Peyer's patch (tissue), 4 donors: ENCODE measurements around the gene SNCG. TPM values are rescaled to one million over a fixed set of nuclear protein-coding genes. Genes with fewer than 3 reads are reported as not detected.
"Not testable (repeated sequence)": the region's sequence is repeated elsewhere in the genome, so short reads cannot be mapped to it uniquely, and the experiment has no call there.

Source experiments
- DNase-seq, 3 donors: peaks; one replicate each; pipeline ENCODE4 v3.0.0-alpha.2; 2017 to 2019
- H3K27ac ChIP-seq, 4 donors: fragments of 200-600 bp; sonication (generic); one replicate each; pipeline ENCODE4 v1.5.1; 2016 to 2019
- H3K27me3 ChIP-seq, 2 donors: fragments of 200-600 bp; sonication (generic); one replicate each; pipeline ENCODE4 v1.5.1; 2019
- H3K36me3 ChIP-seq, 3 donors: fragments of 200-600 bp; sonication (generic); one replicate each; pipeline ENCODE4 v1.5.1; 2016 to 2019
- H3K4me1 ChIP-seq, 4 donors: fragments of 200-600 bp; sonication (generic); one replicate each; pipeline ENCODE4 v1.5.1; 2016 to 2019
- H3K4me3 ChIP-seq, 4 donors: fragments of 200-600 bp; sonication (generic); 1 replicate in 3 of 4; 2 replicates in 1 of 4; pipeline ENCODE4 v1.5.1; 2016 to 2019; ENCODE audit warnings: mild to moderate bottlenecking in 1 of 4
- H3K9me3 ChIP-seq, 4 donors: fragments of 200-600 bp; sonication (generic); one replicate each; pipeline ENCODE4 v1.5.1; 2016 to 2019; ENCODE audit warnings: mild to moderate bottlenecking in 1 of 4
- POLR2A ChIP-seq, 2 donors: fragments of 450-650 bp; IDR thresholded peaks; one replicate each; pipeline ENCODE4 v1.5.1; 2017; ENCODE audit warnings: antibody characterized with exemption in 2 of 2, mild to moderate bottlenecking in 2 of 2, moderate library complexity in 2 of 2
- total RNA-seq, 4 donors: library from RNA; depleted of rRNA; stranded (reverse); fragments of >200 nt; gene quantifications; one replicate each; pipeline ENCODE4 v1.1.0, GENCODE V29; 2016
- TF ChIP-seq, protein P1 (sequence below), 6 experiments: fragments of 450-650 bp in 4 of 6; fragments of 200-600 bp in 2 of 6; sonication (generic) in 1 of 6; IDR thresholded peaks; one replicate each; pipeline ENCODE4 v1.5.1; 2017 to 2019; ENCODE audit warnings: antibody characterized with exemption in 6 of 6, mild to moderate bottlenecking in 3 of 6, moderate library complexity in 1 of 6

The SNCG gene
- total RNA-seq, 4 donors from 2014 or later = 2.4 to 8.2 TPM; not detected in 2

DNA sequence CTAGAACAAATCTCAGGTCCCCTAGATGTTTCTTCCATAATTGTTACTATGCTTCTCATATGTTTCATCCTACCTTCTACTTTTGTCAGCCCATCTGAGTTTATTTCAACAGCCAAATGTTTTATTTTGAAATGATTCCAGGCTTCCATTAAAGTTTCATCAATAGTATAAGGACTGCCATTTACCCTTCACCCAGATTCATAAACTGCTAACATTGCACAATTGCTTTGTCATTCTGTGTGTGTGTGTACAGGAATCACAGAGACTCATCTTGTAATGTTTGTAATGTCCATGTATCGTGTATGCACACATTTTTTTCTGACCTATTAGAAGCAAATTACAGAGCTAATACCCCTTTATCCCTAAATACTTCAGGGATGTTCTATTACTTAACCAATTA, 26.5 kb upstream of the SNCG start:
- Histone ChIP-seq H3K27me3 (no peaks in the 10 kb centered on the region), H3K9me3 (no peaks in the 10 kb centered on the region), H3K27ac (peak overlapping the region in 1 of 4 donors; percentile 42), H3K4me3 (no peak overlapping the region), H3K4me1 (no peaks in the 10 kb centered on the region), H3K36me3 (peaks cover 0 to 28% (median 0%) of the 10 kb centered on the region in 3 donors)
- DNase-seq = no peak
- TF ChIP-seq, protein P1, sequence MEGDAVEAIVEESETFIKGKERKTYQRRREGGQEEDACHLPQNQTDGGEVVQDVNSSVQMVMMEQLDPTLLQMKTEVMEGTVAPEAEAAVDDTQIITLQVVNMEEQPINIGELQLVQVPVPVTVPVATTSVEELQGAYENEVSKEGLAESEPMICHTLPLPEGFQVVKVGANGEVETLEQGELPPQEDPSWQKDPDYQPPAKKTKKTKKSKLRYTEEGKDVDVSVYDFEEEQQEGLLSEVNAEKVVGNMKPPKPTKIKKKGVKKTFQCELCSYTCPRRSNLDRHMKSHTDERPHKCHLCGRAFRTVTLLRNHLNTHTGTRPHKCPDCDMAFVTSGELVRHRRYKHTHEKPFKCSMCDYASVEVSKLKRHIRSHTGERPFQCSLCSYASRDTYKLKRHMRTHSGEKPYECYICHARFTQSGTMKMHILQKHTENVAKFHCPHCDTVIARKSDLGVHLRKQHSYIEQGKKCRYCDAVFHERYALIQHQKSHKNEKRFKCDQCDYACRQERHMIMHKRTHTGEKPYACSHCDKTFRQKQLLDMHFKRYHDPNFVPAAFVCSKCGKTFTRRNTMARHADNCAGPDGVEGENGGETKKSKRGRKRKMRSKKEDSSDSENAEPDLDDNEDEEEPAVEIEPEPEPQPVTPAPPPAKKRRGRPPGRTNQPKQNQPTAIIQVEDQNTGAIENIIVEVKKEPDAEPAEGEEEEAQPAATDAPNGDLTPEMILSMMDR (IDR thresholded peaks at IDR 0.05) = no peak
- TF ChIP-seq POLR2A (IDR thresholded peaks at IDR 0.05) = no peak

DNA sequence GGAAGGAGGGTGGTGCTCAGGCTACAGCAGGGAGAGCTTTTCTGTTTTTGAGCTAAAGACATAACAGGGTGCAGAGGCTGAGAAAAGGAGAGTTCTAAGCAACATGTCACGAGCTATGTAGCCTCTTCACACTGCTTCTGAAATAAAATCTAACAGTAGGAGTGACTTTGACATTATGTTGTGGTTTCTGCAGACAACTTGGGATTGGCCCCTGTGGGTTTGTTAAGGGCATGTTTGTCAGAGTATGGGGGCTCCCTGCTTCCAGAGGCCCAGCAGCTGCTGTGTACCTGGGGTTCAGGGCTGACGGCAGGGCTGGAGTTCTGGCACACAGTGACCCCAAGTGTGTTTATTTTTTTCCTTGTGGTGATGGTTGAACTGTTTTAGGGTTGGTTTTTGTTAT, 25.7 kb upstream of the SNCG start:
- no peaks in the 10 kb centered on the region for H3K4me1 ChIP-seq
- no peaks in the 10 kb centered on the region for H3K9me3 ChIP-seq
- TF ChIP-seq, protein P1 (IDR thresholded peaks at IDR 0.05) = no peak
- no peak for TF ChIP-seq POLR2A (IDR thresholded peaks at IDR 0.05)
- H3K4me3 ChIP-seq = no peak overlapping the region
- H3K27me3 ChIP-seq = no peaks in the 10 kb centered on the region
- no peak for DNase-seq
- H3K27ac ChIP-seq = peak overlapping the region in 1 of 4 donors; percentile 11
- H3K36me3 ChIP-seq = peaks cover 0 to 28% (median 0%) of the 10 kb centered on the region in 3 donors

DNA sequence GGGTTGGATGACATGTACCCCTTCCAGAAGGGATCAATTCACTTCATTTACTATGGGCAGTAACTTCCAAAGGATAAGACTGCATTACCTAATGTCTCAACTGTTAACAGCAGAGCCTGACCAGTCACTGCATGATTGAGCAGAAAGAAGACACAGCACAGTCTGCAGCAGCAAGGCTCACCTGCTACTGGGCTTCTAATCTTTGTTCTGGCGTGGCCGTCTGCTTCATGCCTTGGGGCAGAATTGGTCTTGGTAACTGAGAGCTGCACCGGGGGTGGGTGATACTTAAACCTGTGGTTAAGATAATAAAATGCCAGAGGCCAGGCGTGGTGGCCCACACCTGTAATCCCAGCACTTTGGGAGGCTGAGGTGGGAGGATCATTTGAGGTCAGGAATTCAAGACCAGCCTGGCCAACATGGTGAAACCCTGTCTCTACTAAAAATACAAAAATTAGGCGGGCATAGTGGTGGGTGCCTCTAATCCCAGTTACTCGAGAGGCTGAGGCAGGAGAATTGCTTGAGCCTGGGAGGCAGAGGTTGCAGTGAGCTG, 24.2 kb upstream of the SNCG start:
- H3K36me3 ChIP-seq = peaks cover 0 to 22% (median 0%) of the 10 kb centered on the region in 3 donors
- H3K4me3 ChIP-seq, H3K27ac ChIP-seq, H3K27me3 ChIP-seq, H3K4me1 ChIP-seq, H3K9me3 ChIP-seq, DNase-seq: not testable (repeated sequence)

DNA sequence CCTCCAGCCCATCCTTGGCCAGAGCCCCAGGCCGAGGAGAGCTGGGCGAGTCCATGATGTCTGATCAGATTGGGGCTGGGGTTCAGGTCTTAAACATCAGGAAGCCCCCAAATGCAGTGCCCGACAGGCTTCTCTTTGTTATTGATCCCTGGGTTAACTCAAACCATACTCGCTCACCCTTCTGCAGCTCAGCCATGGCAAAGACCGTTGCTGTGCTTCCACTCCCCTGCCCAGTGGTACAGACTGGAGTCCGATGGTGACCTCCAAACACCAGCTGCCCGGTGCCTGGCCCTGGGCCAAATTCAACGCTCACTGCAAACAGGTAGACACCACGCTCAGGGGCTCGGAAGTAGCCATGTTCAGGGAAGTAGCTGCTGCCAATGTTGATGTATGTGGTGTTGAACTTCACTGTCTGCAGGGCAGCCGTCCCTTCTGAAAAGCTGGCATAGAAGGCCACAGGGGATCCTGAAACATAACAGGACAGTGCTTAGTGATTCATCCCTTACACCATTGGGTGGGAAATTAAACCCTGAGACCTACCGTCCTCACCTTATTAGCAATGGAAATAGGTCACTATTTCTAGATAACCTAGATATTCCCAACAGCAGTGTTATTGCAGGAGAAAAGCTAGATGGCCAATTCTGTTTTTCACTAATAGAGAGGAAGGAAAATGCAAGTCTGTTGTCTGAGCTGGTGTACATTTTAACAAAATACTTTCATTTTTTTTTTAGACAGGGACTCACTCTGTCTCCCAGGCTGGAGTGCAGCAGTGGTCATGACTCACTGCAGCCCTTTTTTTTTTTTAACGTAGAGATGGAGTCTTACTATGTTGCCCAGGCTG, 21.5 kb upstream of the SNCG start:
- Histone ChIP-seq H3K4me3 (no peak overlapping the region), H3K27me3 (no peaks in the 10 kb centered on the region), H3K4me1 (no peaks in the 10 kb centered on the region), H3K9me3 (no peaks in the 10 kb centered on the region), H3K27ac (no peak overlapping the region), H3K36me3 (peaks cover 0 to 2% (median 0%) of the 10 kb centered on the region in 3 donors)
- DNase-seq = peak in 1 of 3 donors; percentile 14
- no peak for TF ChIP-seq POLR2A (IDR thresholded peaks at IDR 0.05)
- TF ChIP-seq, protein P1 (IDR thresholded peaks at IDR 0.05) = no peak

DNA sequence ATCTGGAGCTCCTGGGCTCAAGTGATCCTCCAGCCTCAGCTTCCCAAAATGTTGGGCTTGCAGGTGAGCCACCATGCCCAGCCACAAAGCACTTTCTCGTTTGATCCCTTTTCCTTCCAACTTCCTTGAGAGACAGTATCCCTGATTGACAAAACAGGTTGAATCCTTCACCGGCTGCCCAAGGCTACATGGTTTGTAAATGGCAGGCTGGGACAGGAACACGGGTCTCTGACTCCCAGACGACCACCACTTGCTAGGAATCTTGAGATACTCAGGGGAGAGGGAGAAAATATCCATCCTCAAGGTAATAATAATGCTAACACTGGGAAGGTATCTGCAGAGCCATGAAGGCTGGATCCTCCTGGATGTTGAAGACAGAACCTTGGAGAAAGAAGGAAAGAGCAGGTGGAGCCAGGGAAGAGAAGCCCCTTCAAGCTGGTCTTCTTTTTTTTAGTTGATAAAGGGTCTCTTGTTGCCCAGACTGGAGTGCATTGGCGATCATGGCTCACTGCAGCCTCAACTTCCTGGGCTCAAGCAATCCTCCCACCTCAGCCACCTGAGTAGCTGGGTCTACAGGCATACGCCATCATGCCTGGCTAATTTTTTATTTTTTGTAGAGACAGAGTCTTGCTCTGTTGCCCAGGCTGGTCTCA, 20.8 kb upstream of the SNCG start:
- Histone ChIP-seq H3K36me3 (no peaks in the 10 kb centered on the region), H3K9me3 (no peaks in the 10 kb centered on the region), H3K27me3 (no peaks in the 10 kb centered on the region), H3K4me1 (no peaks in the 10 kb centered on the region), H3K27ac (no peak overlapping the region), H3K4me3 (no peak overlapping the region)
- no peak for TF ChIP-seq POLR2A (IDR thresholded peaks at IDR 0.05)
- TF ChIP-seq, protein P1 (IDR thresholded peaks at IDR 0.05) = no peak
- DNase-seq = peak in 1 of 3 donors; percentile 3

DNA sequence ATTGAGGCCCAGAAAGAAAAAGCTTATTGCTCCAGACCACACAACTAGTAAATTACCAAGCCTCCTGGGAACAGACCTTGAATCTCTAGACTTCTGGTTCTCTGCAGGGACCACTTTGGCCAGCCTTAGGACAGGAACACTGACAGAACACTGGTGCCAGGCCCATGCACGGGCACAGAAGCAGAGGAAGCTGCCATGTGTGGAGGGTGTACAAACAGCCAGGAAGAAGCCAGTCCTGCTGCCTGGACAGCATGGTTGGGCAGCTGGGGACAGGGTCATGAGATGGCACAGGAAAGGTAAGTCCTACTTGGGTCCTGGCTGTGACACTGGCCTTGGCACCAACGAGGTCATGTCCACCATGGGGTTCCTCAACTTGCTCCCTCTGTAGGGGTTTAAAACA, 20.1 kb upstream of the SNCG start:
- H3K4me3 ChIP-seq = no peak overlapping the region
- H3K27ac ChIP-seq = no peak overlapping the region
- DNase-seq = peak in 1 of 3 donors; percentile 4
- TF ChIP-seq POLR2A (IDR thresholded peaks at IDR 0.05) = no peak
- TF ChIP-seq, protein P1 (IDR thresholded peaks at IDR 0.05) = no peak
- no peaks in the 10 kb centered on the region for H3K27me3 ChIP-seq
- no peaks in the 10 kb centered on the region for H3K9me3 ChIP-seq
- H3K4me1 ChIP-seq = no peaks in the 10 kb centered on the region
- H3K36me3 ChIP-seq = no peaks in the 10 kb centered on the region

DNA sequence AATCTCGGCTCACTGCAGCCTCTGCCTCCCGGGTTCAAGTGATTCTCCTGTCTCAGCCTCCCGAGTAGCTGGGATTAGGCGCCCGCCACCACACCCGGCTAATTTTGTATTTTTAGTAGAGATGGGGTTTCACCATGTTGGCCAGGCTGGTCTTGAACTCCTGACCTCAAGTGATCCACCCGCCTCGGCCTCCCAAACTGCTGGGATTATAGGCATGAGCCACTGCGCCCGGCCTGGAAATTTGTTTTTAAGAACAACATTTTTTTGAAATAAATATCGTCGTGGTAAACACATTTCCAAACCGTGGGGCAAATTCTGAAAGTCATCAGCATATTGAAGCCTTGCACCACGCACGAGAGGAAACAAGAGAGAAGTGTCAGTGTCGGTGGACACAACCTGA, 18.3 kb upstream of the SNCG start:
- H3K9me3 ChIP-seq, H3K27ac ChIP-seq, H3K4me1 ChIP-seq, H3K36me3 ChIP-seq, H3K27me3 ChIP-seq: not testable (repeated sequence)
- peak in 1 of 3 donors; percentile 14 for DNase-seq
- peak overlapping the region in 1 of 4 donors; percentile 46 for H3K4me3 ChIP-seq
